IMR-90 (cell line): ENCODE data around the gene BLTP3A. TPM values are rescaled to one million over a fixed set of nuclear protein-coding genes. Genes with fewer than 3 reads are reported as not detected.

Experiments
- ATAC-seq: fragments of 200-7000 bp; cut with Tn5 transposase; 2 replicates; pipeline ENCODE4 v1.9.1; 2020; ENCODE audit warnings: low read depth, mild to moderate bottlenecking, moderate library complexity
- Bru-seq: library from RNA; stranded (reverse); fragments of 400-500 nt; gene quantifications from one replicate; lab custom pipeline; 2021; lab: Mats Ljungman, UMichigan
- BruChase-seq, 2 experiments: library from RNA; stranded (reverse); fragments of 400-500 nt; gene quantifications; one replicate each; lab custom pipeline; 2021; lab: Mats Ljungman, UMichigan
- BruUV-seq: library from RNA; stranded (reverse); fragments of 400-500 nt; replicated peaks from 2 replicates; lab custom pipeline; 2021; lab: Mats Ljungman, UMichigan
- CTCF ChIA-PET: fragments of 300-600 bp; formaldehyde crosslinking; extraction: SDS; loops from one replicate; lab custom pipeline; 2021; ENCODE audit warnings: antibody characterized with exemption; lab: Yijun Ruan, JAX
- POLR2A ChIA-PET: fragments of 300-600 bp; sonication (Branson Sonifier 250); formaldehyde crosslinking; loops from one replicate; lab custom pipeline; 2022; ENCODE audit warnings: antibody characterized with exemption; ENCODE audit not compliant: unreplicated experiment; lab: Charles Lee
- DNase-seq: peaks from one replicate; pipeline ENCODE4 v3.0.0; 2013
- H2AFZ ChIP-seq: replicated peaks from 2 replicates; pipeline ENCODE3; 2013; ENCODE audit warnings: low read length, mild to moderate bottlenecking; ENCODE audit not compliant: poor library complexity
- H2AK5ac ChIP-seq: 2 replicates; pipeline ENCODE4 v1.6.1; 2013; ENCODE audit warnings: low read depth, low read length, inconsistent platforms
- H2AK9ac ChIP-seq: replicated peaks from 2 replicates; pipeline ENCODE3; 2013; ENCODE audit warnings: mild to moderate bottlenecking, low read depth, low read length, moderate library complexity; ENCODE audit not compliant: poor library complexity
- H2BK120ac ChIP-seq: 2 replicates; pipeline ENCODE4 v1.6.1; 2013; ENCODE audit warnings: low read depth, low read length, inconsistent platforms
- H2BK15ac ChIP-seq: 3 replicates; pipeline ENCODE4 v1.6.1; 2013; ENCODE audit warnings: low read depth, low read length, inconsistent platforms
- H2BK20ac ChIP-seq: 2 replicates; pipeline ENCODE4 v1.6.1; 2013; ENCODE audit warnings: low read depth, mild to moderate bottlenecking, inconsistent platforms, low read length, moderate library complexity
- H2BK5ac ChIP-seq: 2 replicates; pipeline ENCODE4 v1.6.1; 2013; ENCODE audit warnings: mild to moderate bottlenecking, low read depth, low read length, inconsistent platforms; ENCODE audit not compliant: poor library complexity, severe bottlenecking
- H3K14ac ChIP-seq: replicated peaks from 2 replicates; pipeline ENCODE4 v1.6.1; 2013; ENCODE audit warnings: low read depth, low read length, inconsistent platforms
- H3K18ac ChIP-seq: 2 replicates; pipeline ENCODE4 v1.6.1; 2013; ENCODE audit warnings: low read depth, low read length, control low read depth
- H3K23ac ChIP-seq: 2 replicates; pipeline ENCODE4 v1.6.1; 2013; ENCODE audit warnings: low read depth, low read length, inconsistent platforms
- H3K27ac ChIP-seq: 2 replicates; pipeline ENCODE4 v1.5.1; 2013; ENCODE audit warnings: mild to moderate bottlenecking, control low read depth, low read length; ENCODE audit not compliant: insufficient read depth
- H3K27me3 ChIP-seq: 2 replicates; pipeline ENCODE4 v1.6.1; 2013; ENCODE audit warnings: low read length; ENCODE audit not compliant: control insufficient read depth, insufficient read depth
- H3K36me3 ChIP-seq: 2 replicates; pipeline ENCODE4 v1.6.1; 2013; ENCODE audit warnings: low read length, mixed read lengths; ENCODE audit not compliant: control insufficient read depth, insufficient read depth
- H3K4ac ChIP-seq: 2 replicates; pipeline ENCODE4 v1.6.1; 2013; ENCODE audit warnings: low read depth, low read length, inconsistent platforms
- H3K4me1 ChIP-seq: 2 replicates; pipeline ENCODE4 v1.6.1; 2013; ENCODE audit warnings: low read length, mixed read lengths; ENCODE audit not compliant: control insufficient read depth, insufficient read depth
- H3K4me2 ChIP-seq: 2 replicates; pipeline ENCODE4 v1.6.1; 2013; ENCODE audit warnings: low read depth, mild to moderate bottlenecking, control low read depth, low read length, moderate library complexity
- H3K4me3 ChIP-seq: 2 replicates; pipeline ENCODE4 v1.5.1; 2013; ENCODE audit warnings: low read depth, mild to moderate bottlenecking, control low read depth, low read length, moderate library complexity; ENCODE audit not compliant: insufficient read depth
- H3K56ac ChIP-seq: 2 replicates; pipeline ENCODE4 v1.6.1; 2013; ENCODE audit warnings: low read length, inconsistent platforms; ENCODE audit not compliant: insufficient read depth; ENCODE audit errors: extremely low read depth
- H3K79me1 ChIP-seq, 2 experiments: 2 replicates each; pipeline ENCODE4 v1.6.1; 2013; ENCODE audit warnings: low read length in 2 of 2, inconsistent platforms in 1 of 2, low read depth in 1 of 2
- H3K9ac ChIP-seq: 2 replicates; pipeline ENCODE4 v1.6.1; 2013; ENCODE audit warnings: low read depth, low read length, control low read depth
- H3K9me1 ChIP-seq: 2 replicates; pipeline ENCODE4 v1.6.1; 2013; ENCODE audit warnings: low read length, inconsistent platforms; ENCODE audit not compliant: insufficient read depth
- H3K9me3 ChIP-seq: 2 replicates; pipeline ENCODE4 v1.6.1; 2013; ENCODE audit warnings: low read length; ENCODE audit not compliant: control insufficient read depth, insufficient read depth
- H4K20me1 ChIP-seq: 2 replicates; pipeline ENCODE4 v1.6.1; 2013; ENCODE audit warnings: low read length, inconsistent platforms; ENCODE audit not compliant: insufficient read depth
- H4K5ac ChIP-seq: 2 replicates; pipeline ENCODE4 v1.6.1; 2013; ENCODE audit warnings: mild to moderate bottlenecking, low read depth, low read length, control low read depth
- H4K8ac ChIP-seq, 2 experiments: 2 replicates each; pipeline ENCODE4 v1.6.1; 2013; ENCODE audit warnings: low read depth in 2 of 2, low read length in 2 of 2, control low read depth in 1 of 2, inconsistent platforms in 1 of 2
- H4K91ac ChIP-seq: 2 replicates; pipeline ENCODE4 v1.6.1; 2013; ENCODE audit warnings: low read depth, low read length, inconsistent platforms; ENCODE audit not compliant: insufficient read depth
- CTCF ChIP-seq: conservative IDR thresholded peaks from 2 replicates; pipeline ENCODE4 v1.5.1; 2012; ENCODE audit warnings: mild to moderate bottlenecking, low read depth, low read length, improper control_type of control experiment
- MAZ ChIP-seq: IDR thresholded peaks from 2 replicates; pipeline ENCODE4 v1.6.1; 2012; ENCODE audit warnings: low read depth, mild to moderate bottlenecking, low read length, improper control_type of control experiment, moderate library complexity, borderline replicate concordance
- MXI1 ChIP-seq: IDR thresholded peaks from 2 replicates; pipeline ENCODE4 v1.6.1; 2012; ENCODE audit warnings: low read depth, mild to moderate bottlenecking, low read length, moderate library complexity, borderline replicate concordance
- RAD21 ChIP-seq: IDR thresholded peaks from 2 replicates; pipeline ENCODE4 v1.6.1; 2012; ENCODE audit warnings: low read length, improper control_type of control experiment
- WGBS, 2 experiments: methylation state at CpG; one replicate each; pipeline versions ENCODE4 v1.1.5 to v1.1.7; 2013; ENCODE audit warnings: missing lambda C conversion rate in 2 of 2; ENCODE audit not compliant: insufficient read length in 1 of 2; ENCODE audit errors: extremely low coverage in 2 of 2; 5-methylcytosine and 5-hydroxymethylcytosine counted together
- dilution Hi-C: fragments of 300-500 bp; cut with HindIII; formaldehyde crosslinking; loops from one replicate; pipeline ENCODE4 v1.14.3; 2018; ENCODE audit warnings: low sequenced_read_pairs; ENCODE audit not compliant: unreplicated experiment
- in situ Hi-C: fragments of 300-500 bp; cut with MboI; formaldehyde crosslinking; loops from 3 replicates; pipeline ENCODE4 v1.14.3; 2019; ENCODE audit warnings: low sequenced_read_pairs, inconsistent platforms, mixed read lengths
- intact Hi-C: fragments of 100-400 bp; cut with micrococcal nuclease; formaldehyde crosslinking; loops from 2 replicates; pipeline ENCODE4 v1.10.0; 2022
- long read RNA-seq: library from polyadenylated mRNA; unstranded; transcript quantifications from one replicate; pipeline ENCODE4 v2.0.0, GENCODE V29; 2021; ENCODE audit not compliant: unreplicated experiment
- polyA plus RNA-seq, 3 experiments: library from polyadenylated mRNA; depleted of rRNA; stranded (reverse); fragments of >200 nt; gene quantifications; 2 replicates each; pipeline ENCODE4 v1.2.3, GENCODE V29; 2012; ENCODE audit warnings: low replicate concordance in 1 of 3
- total RNA-seq: library from RNA; depleted of rRNA; stranded (reverse); fragments of >200 nt; gene quantifications from 2 replicates; pipeline ENCODE4 v1.2.3, GENCODE V29; 2012; rRNA removed

The BLTP3A gene
- total RNA-seq (4.2 and 4.7 TPM in 2 replicates), polyA plus RNA-seq (2012; rRNA removed) (3.0 and 3.1 TPM in 2 replicates), Bru-seq, nascent RNA (percentile 67 among the genes with signal in this experiment), BruChase-seq, experiment 1, labeled RNA remaining after a 6-hour chase (percentile 71 among the genes with signal in this experiment), BruChase-seq, experiment 2, labeled RNA remaining after a 2-hour chase (percentile 65 among the genes with signal in this experiment)
- polyA plus RNA-seq (2012; cell fraction: cytosol; rRNA removed), result 1.6 and 1.9 TPM in 2 replicates
- polyA plus RNA-seq (2012; cell fraction: nucleus; rRNA removed; ENCODE audit: low replicate concordance), result 1.9 and 3.6 TPM in 2 replicates
- long read RNA-seq, partial matches to known transcripts, result 4 of 7 reads
- long read RNA-seq, other reads (novel, unspliced or antisense), result 3 of 7 reads

GRCh38 chr6:34791701-34792604, at the start of gene BLTP3A:
TSS of gene BLTP3A (plus strand) at chr6:34792083. CDS start at chr6:34792251, 168 bp downstream.
- 1% methylated on average over 46 of the region's 99 CpGs; no CpG with 5 or more reads in 1 of the 2 experiments for WGBS, 2 experiments
- no peaks in the 10 kb centered on the region for H3K36me3 ChIP-seq
- no TSS peak for BruUV-seq
- H4K91ac ChIP-seq, result no peak within 1 kb of the TSS; the same call in 1 of the 2 replicates
- peak; percentile 90 for ATAC-seq
- H3K4me1 ChIP-seq, result peaks cover 6% of the 10 kb centered on the region; the same call in 1 of the 2 replicates
- H2AFZ ChIP-seq, result peak within 1 kb of the TSS; percentile 94
- POLR2A ChIA-PET, result interaction anchor here (0.6 kb wide), 1 partner anchor 548 kb away, joined by 3 read pairs; no protein-coding TSS in a partner anchor
- dilution Hi-C loops, result no loop called here
- peak within 1 kb of the TSS; percentile 99 for H3K4me2 ChIP-seq
- H4K20me1 ChIP-seq, result peaks cover 18% of the 10 kb centered on the region; the same call in 1 of the 2 replicates
- intact Hi-C loops, result no loop called here
- peak within 1 kb of the TSS; percentile 2 to 37; a peak in 2 of 4 replicates for H4K8ac ChIP-seq
- TF ChIP-seq RAD21, result no peak
- TF ChIP-seq MXI1, result 0 out of 2 replicates have a peak, but pooled peaks have one; percentile 53
- TF ChIP-seq CTCF, result peak; percentile 18; the same call in 1 of the 2 replicates
- peak; percentile 9; the same call in 1 of the 2 replicates for TF ChIP-seq MAZ
- H3K18ac ChIP-seq, result peak within 1 kb of the TSS; percentile 54
- peak within 1 kb of the TSS; percentile 37; the same call in 1 of the 2 replicates for H4K5ac ChIP-seq
- no peak within 1 kb of the TSS for H2BK15ac ChIP-seq
- H2AK5ac ChIP-seq, result peak within 1 kb of the TSS; percentile 36; the same call in 1 of the 2 replicates
- peak within 1 kb of the TSS; percentile 60 for H2AK9ac ChIP-seq
- H3K9ac ChIP-seq, result peak within 1 kb of the TSS; percentile 72
- H3K56ac ChIP-seq, result peak within 1 kb of the TSS; percentile 16; the same call in 1 of the 2 replicates
- peak within 1 kb of the TSS; percentile 4 for H3K23ac ChIP-seq
- no peak within 1 kb of the TSS for H2BK5ac ChIP-seq
- H3K4me3 ChIP-seq, result peak within 1 kb of the TSS; percentile 78
- peak within 1 kb of the TSS; percentile 30 for H3K27ac ChIP-seq
- H3K9me1 ChIP-seq, result peaks cover 6% of the 10 kb centered on the region; the same call in 1 of the 2 replicates
- peak within 1 kb of the TSS; percentile 85 for H3K14ac ChIP-seq
- H3K27me3 ChIP-seq, result no peaks in the 10 kb centered on the region
- no peaks in the 10 kb centered on the region for H3K9me3 ChIP-seq
- in situ Hi-C loops, result no loop called here
- CTCF ChIA-PET, result interaction anchor here (0.6 to 1.1 kb wide), 3 partner anchors 310 to 348 kb away, joined by 3 to 7 read pairs (median 3); no protein-coding TSS in a partner anchor
- peak within 1 kb of the TSS; percentile 18; the same call in 1 of the 2 replicates for H2BK120ac ChIP-seq
- peak within 1 kb of the TSS; percentile 55 for H3K4ac ChIP-seq
- DNase-seq, result peak; percentile 62
- H3K79me1 ChIP-seq, result peaks cover 3 to 9% of the 10 kb centered on the region in 2 experiments; a peak in 3 of 4 replicates
- H2BK20ac ChIP-seq, result no peak within 1 kb of the TSS
